ENCODE data around the gene CHRND. TPM values are rescaled to one million over a fixed set of nuclear protein-coding genes. Genes with fewer than 3 reads are reported as not detected.

The CHRND gene
- total RNA-seq, 4 donors from 2014 or later, result not detected

GRCh38 chr2:232542715-232543467 is 16.9 kb downstream of the CHRND start:
- Histone ChIP-seq H3K9me3 (peaks cover 0 to 11% (median 0%) of the 10 kb centered on the region in 4 donors), H3K27ac (no peak overlapping the region), H3K4me1 (peaks cover 0 to 5% (median 0%) of the 10 kb centered on the region in 4 donors), H3K36me3 (peaks cover 0 to 39% (median 0%) of the 10 kb centered on the region in 3 donors), H3K4me3 (no peak overlapping the region), H3K27me3 (peaks cover 0 to 16% of the 10 kb centered on the region in 2 donors)
- no peak for TF ChIP-seq POLR2A (IDR thresholded peaks at IDR 0.05)
- TF ChIP-seq CTCF (IDR thresholded peaks at IDR 0.05), result no peak
- DNase-seq (ENCODE audit: low spot score in 2 of 2), result no peak
- WGBS, 2 donors, result 88 to 89% methylated on average over 19 to 20 of the region's 20 CpGs

GRCh38 chr2:232543491-232543890 is 17.5 kb downstream of the CHRND start:
- H3K36me3 ChIP-seq, result peaks cover 0 to 41% (median 0%) of the 10 kb centered on the region in 3 donors
- DNase-seq (ENCODE audit: low spot score in 2 of 2), result no peak
- 90 to 95% methylated on average over 14 of the region's 14 CpGs for WGBS, 2 donors
- H3K4me1 ChIP-seq, result peaks cover 0 to 5% (median 0%) of the 10 kb centered on the region in 4 donors
- H3K9me3 ChIP-seq, result peaks cover 0 to 11% (median 0%) of the 10 kb centered on the region in 4 donors
- H3K27me3 ChIP-seq, result peaks cover 0 to 14% of the 10 kb centered on the region in 2 donors
- TF ChIP-seq POLR2A (IDR thresholded peaks at IDR 0.05) (no peak), EP300 (IDR thresholded peaks at IDR 0.05) (no peak), CTCF (IDR thresholded peaks at IDR 0.05) (no peak)
- no peak overlapping the region for H3K27ac ChIP-seq
- no peak overlapping the region for H3K4me3 ChIP-seq

GRCh38 chr2:232543928-232544631 is 18.1 kb downstream of the CHRND start:
- peaks cover 0 to 11% of the 10 kb centered on the region in 2 donors for H3K27me3 ChIP-seq
- H3K4me1 ChIP-seq, result peaks cover 0 to 6% (median 0%) of the 10 kb centered on the region in 4 donors
- H3K4me3 ChIP-seq, result no peak overlapping the region
- no peak for DNase-seq (ENCODE audit: low spot score in 2 of 2)
- TF ChIP-seq CTCF (IDR thresholded peaks at IDR 0.05), result no peak
- no peak for TF ChIP-seq EP300 (IDR thresholded peaks at IDR 0.05)
- no peak for TF ChIP-seq POLR2A (IDR thresholded peaks at IDR 0.05)
- peaks cover 0 to 11% (median 0%) of the 10 kb centered on the region in 4 donors for H3K9me3 ChIP-seq
- peaks cover 0 to 41% (median 0%) of the 10 kb centered on the region in 3 donors for H3K36me3 ChIP-seq
- WGBS, 2 donors, result 88% methylated on average over 9 to 10 of the region's 19 CpGs
- no peak overlapping the region for H3K27ac ChIP-seq

GRCh38 chr2:232544674-232545073 is 18.7 kb downstream of the CHRND start:
- H3K9me3 ChIP-seq, result peaks cover 0 to 11% (median 0%) of the 10 kb centered on the region in 4 donors
- H3K27ac ChIP-seq, result no peak overlapping the region
- H3K27me3 ChIP-seq, result peaks cover 0 to 5% of the 10 kb centered on the region in 2 donors
- 92 to 95% methylated on average over 6 of the region's 6 CpGs for WGBS, 2 donors
- no peak overlapping the region for H3K4me3 ChIP-seq
- H3K36me3 ChIP-seq, result peaks cover 0 to 41% (median 0%) of the 10 kb centered on the region in 3 donors
- DNase-seq (ENCODE audit: low spot score in 2 of 2), result no peak
- H3K4me1 ChIP-seq, result peaks cover 0 to 12% (median 0%) of the 10 kb centered on the region in 4 donors
- TF ChIP-seq EP300 (IDR thresholded peaks at IDR 0.05) (no peak), POLR2A (IDR thresholded peaks at IDR 0.05) (no peak), CTCF (IDR thresholded peaks at IDR 0.05) (no peak)
